Loucy (cell line): ENCODE results near the gene MACF1.

Experiments
- H2AFZ ChIP-seq: fragments of 200-600 bp; sonication (generic); 2 replicates; pipeline ENCODE4 v1.6.0; 2016; ENCODE audit warnings: antibody characterized with exemption, mild to moderate bottlenecking, low read length, moderate library complexity
- H3F3A ChIP-seq: fragments of 200-600 bp; 2 replicates; pipeline ENCODE4 v1.6.0; 2016; ENCODE audit warnings: antibody characterized with exemption, low read depth, mild to moderate bottlenecking
- H3K27me3 ChIP-seq: fragments of 200-600 bp; sonication (generic); 2 replicates; pipeline ENCODE4 v1.6.1; 2014; ENCODE audit warnings: low read length, mild to moderate bottlenecking; ENCODE audit not compliant: insufficient read depth, poor library complexity, severe bottlenecking
- H3K36me3 ChIP-seq: fragments of 200-600 bp; sonication (generic); 2 replicates; pipeline ENCODE4 v1.6.1; 2016; ENCODE audit warnings: low read length; ENCODE audit not compliant: insufficient read depth
- H3K4me1 ChIP-seq: fragments of 200-600 bp; sonication (generic); 2 replicates; pipeline ENCODE4 v1.5.1; 2014; ENCODE audit warnings: low read length, mild to moderate bottlenecking; ENCODE audit not compliant: insufficient read depth, poor library complexity, severe bottlenecking
- H3K4me2 ChIP-seq: fragments of 200-600 bp; sonication (generic); 2 replicates; pipeline ENCODE4 v1.6.0; 2014; ENCODE audit warnings: antibody characterized with exemption, low read length, low read depth, mild to moderate bottlenecking; ENCODE audit not compliant: poor library complexity, severe bottlenecking
- H3K4me3 ChIP-seq: fragments of 200-600 bp; sonication (generic); 2 replicates; pipeline ENCODE4 v1.5.1; 2014; ENCODE audit warnings: low read length, mild to moderate bottlenecking, mixed read lengths; ENCODE audit not compliant: poor library complexity, severe bottlenecking
- H3K79me2 ChIP-seq: fragments of 200-600 bp; sonication (generic); 2 replicates; pipeline ENCODE4 v1.6.1; 2014; ENCODE audit warnings: low read length; ENCODE audit not compliant: insufficient read depth
- H3K9ac ChIP-seq: fragments of 200-600 bp; sonication (generic); 2 replicates; pipeline ENCODE4 v1.6.0; 2014; ENCODE audit warnings: mild to moderate bottlenecking, low read depth, low read length, moderate library complexity; ENCODE audit not compliant: poor library complexity, severe bottlenecking
- H3K9me2 ChIP-seq: fragments of 200-600 bp; sonication (generic); replicated peaks from 2 replicates; pipeline ENCODE4 v1.6.1; 2016; ENCODE audit warnings: low read depth, low read length, mixed read lengths
- H3K9me3 ChIP-seq: fragments of 200-600 bp; sonication (generic); 2 replicates; pipeline ENCODE4 v1.6.1; 2014; ENCODE audit warnings: mild to moderate bottlenecking, antibody characterized with exemption, low read length, low read depth; ENCODE audit not compliant: insufficient read depth
- H4K20me1 ChIP-seq: fragments of 200-600 bp; sonication (generic); 2 replicates; pipeline ENCODE4 v1.6.0; 2014; ENCODE audit warnings: antibody characterized with exemption, low read length, mild to moderate bottlenecking; ENCODE audit not compliant: insufficient read depth, poor library complexity, severe bottlenecking
- EZH2phosphoT487 ChIP-seq: fragments of 200-600 bp; IDR thresholded peaks from 2 replicates; pipeline ENCODE4 v1.6.1; 2018; ENCODE audit warnings: antibody characterized with exemption, mild to moderate bottlenecking, moderate library complexity, borderline replicate concordance
- TF ChIP-seq, protein P1 (sequence below): fragments of 200-600 bp; sonication (generic); conservative IDR thresholded peaks from 2 replicates; pipeline ENCODE4 v1.5.1; 2014; ENCODE audit warnings: mild to moderate bottlenecking, antibody characterized with exemption, low read length

MACF1 gene

DNA sequence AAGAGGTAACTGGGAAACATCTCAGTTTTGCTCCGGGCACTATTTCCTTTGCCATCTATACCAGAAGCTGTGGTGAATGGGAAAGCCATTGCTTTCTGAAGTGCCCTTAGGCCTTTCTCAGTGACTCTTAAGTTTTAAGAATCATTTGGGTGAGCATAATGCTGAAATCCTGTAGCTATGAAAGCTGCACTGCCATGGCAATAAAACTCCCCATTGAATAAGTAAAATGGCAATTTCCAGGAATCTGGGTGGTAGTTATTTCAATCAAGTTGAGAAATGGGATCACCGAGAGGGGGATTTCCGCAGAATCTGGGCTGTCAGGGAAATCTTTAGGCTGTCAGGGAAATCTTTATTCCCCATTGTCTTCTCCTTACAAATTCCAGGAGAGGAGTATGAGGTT lies 26.8 kb upstream of the MACF1 start:
- H3F3A ChIP-seq, result no peaks in the 10 kb centered on the region
- H4K20me1 ChIP-seq, result no peaks in the 10 kb centered on the region
- no peaks in the 10 kb centered on the region for H3K27me3 ChIP-seq
- no peak overlapping the region for H3K4me2 ChIP-seq
- H3K9me2 ChIP-seq, result no peaks in the 10 kb centered on the region
- H3K9me3 ChIP-seq, result no peaks in the 10 kb centered on the region
- no peak overlapping the region for H3K9ac ChIP-seq
- H3K36me3 ChIP-seq, result no peaks in the 10 kb centered on the region
- H2AFZ ChIP-seq, result no peak overlapping the region
- TF ChIP-seq EZH2phosphoT487, result no peak
- TF ChIP-seq, protein P1, sequence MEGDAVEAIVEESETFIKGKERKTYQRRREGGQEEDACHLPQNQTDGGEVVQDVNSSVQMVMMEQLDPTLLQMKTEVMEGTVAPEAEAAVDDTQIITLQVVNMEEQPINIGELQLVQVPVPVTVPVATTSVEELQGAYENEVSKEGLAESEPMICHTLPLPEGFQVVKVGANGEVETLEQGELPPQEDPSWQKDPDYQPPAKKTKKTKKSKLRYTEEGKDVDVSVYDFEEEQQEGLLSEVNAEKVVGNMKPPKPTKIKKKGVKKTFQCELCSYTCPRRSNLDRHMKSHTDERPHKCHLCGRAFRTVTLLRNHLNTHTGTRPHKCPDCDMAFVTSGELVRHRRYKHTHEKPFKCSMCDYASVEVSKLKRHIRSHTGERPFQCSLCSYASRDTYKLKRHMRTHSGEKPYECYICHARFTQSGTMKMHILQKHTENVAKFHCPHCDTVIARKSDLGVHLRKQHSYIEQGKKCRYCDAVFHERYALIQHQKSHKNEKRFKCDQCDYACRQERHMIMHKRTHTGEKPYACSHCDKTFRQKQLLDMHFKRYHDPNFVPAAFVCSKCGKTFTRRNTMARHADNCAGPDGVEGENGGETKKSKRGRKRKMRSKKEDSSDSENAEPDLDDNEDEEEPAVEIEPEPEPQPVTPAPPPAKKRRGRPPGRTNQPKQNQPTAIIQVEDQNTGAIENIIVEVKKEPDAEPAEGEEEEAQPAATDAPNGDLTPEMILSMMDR, result no peak
- H3K4me1 ChIP-seq, result peaks cover 3% of the 10 kb centered on the region
- peaks cover 35% of the 10 kb centered on the region for H3K79me2 ChIP-seq
- no peak overlapping the region for H3K4me3 ChIP-seq

DNA sequence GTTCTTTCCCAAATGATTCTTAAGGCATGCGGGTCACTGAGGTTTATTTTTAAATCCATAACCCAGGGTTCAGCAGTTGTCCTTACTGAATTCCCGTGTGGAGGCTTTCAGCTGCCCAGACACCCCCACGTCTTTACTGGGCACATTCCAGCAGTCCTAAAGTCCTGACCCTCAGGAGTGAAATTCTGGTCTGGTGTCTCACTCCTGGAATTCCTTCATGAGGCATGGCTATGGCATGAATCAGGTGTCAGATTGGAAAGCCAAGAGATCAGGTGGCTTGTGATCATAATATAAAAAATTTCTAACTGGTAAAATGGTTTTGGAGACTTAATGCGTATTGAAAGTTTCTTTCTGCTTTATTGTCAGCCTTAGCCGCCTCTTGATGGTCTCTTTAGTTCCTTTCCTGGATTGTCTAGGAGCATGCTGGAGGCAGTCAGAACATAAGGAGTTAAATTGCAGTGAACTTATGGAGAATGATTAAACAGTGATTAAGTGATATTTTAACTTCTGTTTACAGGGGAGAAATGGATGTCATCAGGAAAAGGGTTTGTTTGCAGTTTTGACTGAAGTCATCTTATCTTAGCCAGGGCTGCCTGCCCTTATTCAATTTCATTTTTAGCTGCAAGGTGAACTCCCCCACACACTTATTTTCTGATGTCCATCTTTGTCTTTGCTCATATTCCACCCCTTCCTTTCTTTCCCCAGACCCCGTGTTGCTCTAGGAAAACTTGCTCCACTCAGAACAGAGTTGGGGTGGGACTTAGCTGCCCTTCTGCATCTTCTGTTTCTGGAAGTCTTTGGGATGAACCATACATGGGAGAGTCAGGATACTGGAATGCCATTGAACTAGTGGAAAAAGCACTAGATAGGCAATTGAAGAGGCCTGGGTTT lies 25.7 kb upstream of the MACF1 start:
- H3K9ac ChIP-seq, result no peak overlapping the region
- no peaks in the 10 kb centered on the region for H3K27me3 ChIP-seq
- peaks cover 4% of the 10 kb centered on the region for H4K20me1 ChIP-seq
- H3K4me3 ChIP-seq, result no peak overlapping the region
- H3K79me2 ChIP-seq, result peaks cover 27% of the 10 kb centered on the region
- TF ChIP-seq, protein P1, result no peak
- TF ChIP-seq EZH2phosphoT487, result no peak
- H2AFZ ChIP-seq, result no peak overlapping the region
- H3K9me3 ChIP-seq, result no peaks in the 10 kb centered on the region
- H3K36me3 ChIP-seq, result no peaks in the 10 kb centered on the region
- peaks cover 6% of the 10 kb centered on the region for H3K4me1 ChIP-seq
- H3K4me2 ChIP-seq, result no peak overlapping the region
- no peaks in the 10 kb centered on the region for H3K9me2 ChIP-seq
- no peaks in the 10 kb centered on the region for H3F3A ChIP-seq

DNA sequence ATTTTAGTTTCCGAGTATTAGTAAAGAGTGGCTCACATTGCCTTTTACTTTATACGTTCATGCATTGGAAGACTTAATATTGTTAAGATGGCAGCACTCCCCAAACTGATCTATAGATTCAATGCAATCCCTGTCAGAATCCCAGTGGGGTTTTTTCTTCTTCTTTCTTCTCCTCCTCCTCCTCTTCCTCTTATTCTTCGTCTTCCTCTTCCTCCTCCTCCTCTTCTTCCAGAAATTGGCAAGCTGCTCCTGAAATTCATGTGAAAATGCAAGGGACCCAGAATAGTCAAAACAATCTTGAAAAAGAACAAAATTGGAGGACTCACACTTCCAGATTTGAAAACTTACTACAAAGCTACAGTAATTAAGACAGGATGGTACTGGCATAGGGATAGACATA lies 23.2 kb upstream of the MACF1 start:
- peaks cover 27% of the 10 kb centered on the region for H3K79me2 ChIP-seq

More for the DNA sequence above, 23.2 kb upstream of the MACF1 start:
- no peak overlapping the region for H3K4me3 ChIP-seq
- TF ChIP-seq EZH2phosphoT487, result no peak
- TF ChIP-seq, protein P1, result no peak
- H3K4me2 ChIP-seq, result no peak overlapping the region
- H3K9me3 ChIP-seq, result no peaks in the 10 kb centered on the region
- H3K4me1 ChIP-seq, result peaks cover 21% of the 10 kb centered on the region
- no peak overlapping the region for H2AFZ ChIP-seq
- H3F3A ChIP-seq, result no peaks in the 10 kb centered on the region
- no peaks in the 10 kb centered on the region for H3K36me3 ChIP-seq
- no peaks in the 10 kb centered on the region for H3K9me2 ChIP-seq
- peaks cover 12% of the 10 kb centered on the region for H4K20me1 ChIP-seq
- no peaks in the 10 kb centered on the region for H3K27me3 ChIP-seq
- H3K9ac ChIP-seq, result no peak overlapping the region
